HUES6 (cell line): ENCODE measurements around the gene FBXL12.
"Not testable (repeated sequence)": the region's sequence is repeated elsewhere in the genome, so short reads cannot be mapped to it uniquely, and the experiment has no call there.

Experiments
- H3K27ac ChIP-seq: 2 replicates; pipeline ENCODE4 v1.7.0; 2013; ENCODE audit warnings: low read depth, mild to moderate bottlenecking, low read length, inconsistent platforms
- H3K27me3 ChIP-seq: 2 replicates; pipeline ENCODE4 v1.6.1; 2013; ENCODE audit warnings: low read length; ENCODE audit not compliant: control insufficient read depth, insufficient read depth
- H3K36me3 ChIP-seq: 2 replicates; pipeline ENCODE4 v1.6.1; 2013; ENCODE audit warnings: low read length; ENCODE audit not compliant: control insufficient read depth, insufficient read depth
- H3K4me1 ChIP-seq: 2 replicates; pipeline ENCODE4 v1.6.1; 2013; ENCODE audit warnings: low read length; ENCODE audit not compliant: control insufficient read depth, insufficient read depth
- H3K4me3 ChIP-seq: 2 replicates; pipeline ENCODE4 v1.5.1; 2013; ENCODE audit warnings: low read depth, low read length
- H3K9ac ChIP-seq: one replicate; pipeline ENCODE4 v1.6.1; 2013; ENCODE audit warnings: mild to moderate bottlenecking, low read length
- H3K9me3 ChIP-seq: 2 replicates; pipeline ENCODE4 v1.6.1; 2013; ENCODE audit warnings: low read depth, low read length; ENCODE audit not compliant: control insufficient read depth, insufficient read depth

FBXL12 gene

GRCh38 chr19:9791073-9791367, 27.9 kb downstream of the FBXL12 start:
- not testable (repeated sequence) for H3K9me3 ChIP-seq, H3K27ac ChIP-seq, H3K27me3 ChIP-seq, H3K36me3 ChIP-seq, H3K9ac ChIP-seq
- Histone ChIP-seq H3K4me3 (peak overlapping the region; percentile 32; the same call in 1 of the 2 replicates), H3K4me1 (peaks cover 24% of the 10 kb centered on the region)

- not testable (repeated sequence) for H3K27ac ChIP-seq, H3K9me3 ChIP-seq, H3K27me3 ChIP-seq, H3K36me3 ChIP-seq, H3K4me3 ChIP-seq
- Histone ChIP-seq H3K4me1 (peaks cover 28% of the 10 kb centered on the region), H3K9ac (peak overlapping the region; percentile 19)
Observed at GRCh38 chr19:9789579-9789978, 29.3 kb downstream of the FBXL12 start.

GRCh38 chr19:9789066-9789465, 29.8 kb downstream of the FBXL12 start:
- Histone ChIP-seq H3K36me3 (no peaks in the 10 kb centered on the region), H3K9ac (peak overlapping the region; percentile 19), H3K27me3 (no peaks in the 10 kb centered on the region), H3K9me3 (no peaks in the 10 kb centered on the region), H3K4me3 (no peak overlapping the region), H3K4me1 (peaks cover 33% of the 10 kb centered on the region), H3K27ac (no peak overlapping the region)

GRCh38 chr19:9788604-9789003, 30.3 kb downstream of the FBXL12 start:
- H3K9ac ChIP-seq, H3K36me3 ChIP-seq, H3K27me3 ChIP-seq, H3K4me3 ChIP-seq, H3K27ac ChIP-seq, H3K9me3 ChIP-seq: not testable (repeated sequence)
- H3K4me1 ChIP-seq: peaks cover 34% of the 10 kb centered on the region

GRCh38 chr19:9786819-9787218, 32.1 kb downstream of the FBXL12 start:
- Histone ChIP-seq H3K4me1 (peaks cover 30% of the 10 kb centered on the region), H3K9me3 (no peaks in the 10 kb centered on the region), H3K9ac (no peak overlapping the region), H3K4me3 (peak overlapping the region; percentile 78; the same call in 1 of the 2 replicates), H3K27me3 (no peaks in the 10 kb centered on the region), H3K27ac (no peak overlapping the region), H3K36me3 (no peaks in the 10 kb centered on the region)

- Histone ChIP-seq H3K27ac (no peak overlapping the region), H3K4me1 (peaks cover 30% of the 10 kb centered on the region), H3K4me3 (peak overlapping the region; percentile 78), H3K36me3 (no peaks in the 10 kb centered on the region), H3K9me3 (no peaks in the 10 kb centered on the region), H3K27me3 (no peaks in the 10 kb centered on the region), H3K9ac (no peak overlapping the region)
Observed at GRCh38 chr19:9786342-9786741, 32.5 kb downstream of the FBXL12 start.

- Histone ChIP-seq H3K9me3 (no peaks in the 10 kb centered on the region), H3K36me3 (no peaks in the 10 kb centered on the region), H3K4me1 (peaks cover 30% of the 10 kb centered on the region), H3K27ac (peak overlapping the region; percentile 83), H3K4me3 (peak overlapping the region; percentile 78), H3K27me3 (no peaks in the 10 kb centered on the region), H3K9ac (peak overlapping the region; percentile 84)
Observed at GRCh38 chr19:9785367-9786331, 33.2 kb downstream of the FBXL12 start.

GRCh38 chr19:9784163-9784496, 34.7 kb downstream of the FBXL12 start:
- H3K27ac ChIP-seq: peak overlapping the region; percentile 30; the same call in 1 of the 2 replicates
- peaks cover 17% of the 10 kb centered on the region for H3K4me1 ChIP-seq
- peak overlapping the region; percentile 27; the same call in 1 of the 2 replicates for H3K4me3 ChIP-seq
- not testable (repeated sequence) for H3K9me3 ChIP-seq, H3K27me3 ChIP-seq, H3K36me3 ChIP-seq
- H3K9ac ChIP-seq: peak overlapping the region; percentile 84

GRCh38 chr19:9782338-9782737, 36.5 kb downstream of the FBXL12 start:
- H3K9me3 ChIP-seq: no peaks in the 10 kb centered on the region
- H3K36me3 ChIP-seq: no peaks in the 10 kb centered on the region
- H3K27me3 ChIP-seq: no peaks in the 10 kb centered on the region
- H3K4me3 ChIP-seq: no peak overlapping the region
- no peak overlapping the region for H3K9ac ChIP-seq
- peaks cover 16% of the 10 kb centered on the region for H3K4me1 ChIP-seq
- H3K27ac ChIP-seq: no peak overlapping the region

- Histone ChIP-seq H3K27ac (peak within 1 kb of the TSS; percentile 72; the same call in 1 of the 2 replicates), H3K9me3 (peaks cover 15% of the 10 kb centered on the region), H3K4me1 (no peaks in the 10 kb centered on the region), H3K4me3 (peak within 1 kb of the TSS; percentile 88), H3K27me3 (no peaks in the 10 kb centered on the region), H3K9ac (peak within 1 kb of the TSS; percentile 81), H3K36me3 (peaks cover 4% of the 10 kb centered on the region)
Observed at GRCh38 chr19:9768175-9769112, 50.4 kb downstream of the FBXL12 start, which contains the start of gene ZNF846. Gene ZNF846, minus strand, starts transcription at chr19:9768738. Its CDS starts 3,788 bp downstream, at chr19:9764950.
